HG03196 (cell line): Measurements from ENCODE around the gene TFAP2A.

Experiments used
- ATAC-seq: cut with Tn5 transposase; IDR thresholded peaks from one replicate; pipeline ENCODE4 v1.9.1; 2021; ENCODE audit not compliant: unreplicated experiment

TFAP2A gene

GRCh38 chr6:10384091-10384609 is 30.7 kb downstream of the TFAP2A start:
- no peak for ATAC-seq

- no peak for ATAC-seq
These were observed 31.4 kb downstream of the TFAP2A start for GRCh38 chr6:10383331-10384090.

- ATAC-seq, result no peak
These were observed 32.0 kb downstream of the TFAP2A start for GRCh38 chr6:10382728-10383330.

GRCh38 chr6:10382322-10382721 is 32.6 kb downstream of the TFAP2A start:
- ATAC-seq, result no peak

- no peak for ATAC-seq
These were observed 33.1 kb downstream of the TFAP2A start for GRCh38 chr6:10381830-10382208.

GRCh38 chr6:10381133-10381829 is 33.6 kb downstream of the TFAP2A start:
- no peak for ATAC-seq

GRCh38 chr6:10375391-10375969 is 39.4 kb downstream of the TFAP2A start:
- ATAC-seq, result no peak

GRCh38 chr6:10373642-10374359 is 41.1 kb downstream of the TFAP2A start:
- no peak for ATAC-seq

- no peak for ATAC-seq
These were observed 45.0 kb downstream of the TFAP2A start for GRCh38 chr6:10369896-10370295.

- ATAC-seq, result no peak
These were observed 46.0 kb downstream of the TFAP2A start for GRCh38 chr6:10368861-10369260.

GRCh38 chr6:10363911-10364310 is 51.0 kb downstream of the TFAP2A start:
- ATAC-seq, result no peak

- no peak for ATAC-seq
These were observed 52.6 kb downstream of the TFAP2A start for GRCh38 chr6:10362300-10362699.

- ATAC-seq, result no peak
These were observed 53.4 kb downstream of the TFAP2A start for GRCh38 chr6:10361428-10361827.

GRCh38 chr6:10359581-10359980 is 55.3 kb downstream of the TFAP2A start:
- no peak for ATAC-seq

GRCh38 chr6:10355115-10355702 is 59.7 kb downstream of the TFAP2A start:
- ATAC-seq, result no peak

- ATAC-seq, result no peak
These were observed 63.1 kb downstream of the TFAP2A start for GRCh38 chr6:10351791-10352190.

GRCh38 chr6:10350720-10351119 is 64.2 kb downstream of the TFAP2A start:
- ATAC-seq, result no peak

GRCh38 chr6:10347561-10348327 is 67.1 kb downstream of the TFAP2A start:
- no peak for ATAC-seq
